Right lobe of liver (tissue), 6 donors: ENCODE results near the gene ITPK1. TPM values are rescaled to one million over a fixed set of nuclear protein-coding genes. Genes with fewer than 3 reads are reported as not detected.
A peak's percentile ranks its signal among the peaks of the same experiment; 100 is the strongest.

ENCODE experiments used
- ATAC-seq, 4 donors: fragments of 200-7000 bp; cut with Tn5 transposase; one replicate each; pipeline ENCODE4 v1.9.1; 2020; ENCODE audit warnings: mild to moderate bottlenecking in 4 of 4, moderate library complexity in 4 of 4
- DNase-seq, 3 donors: peaks; one replicate each; pipeline ENCODE4 v3.0.0-alpha.2; 2020
- H3K27ac ChIP-seq, 3 donors: fragments of 200-600 bp; one replicate each; pipeline ENCODE4 v1.8.0; 2022
- H3K27me3 ChIP-seq, 2 donors: fragments of 200-600 bp; one replicate each; pipeline ENCODE4 v1.8.0; 2022
- H3K36me3 ChIP-seq, 4 donors: fragments of 200-600 bp; sonication (generic) in 1 of 4; one replicate each; pipeline versions ENCODE4 v1.5.1 to v1.8.0; 2017 to 2022; ENCODE audit warnings: control low read depth in 1 of 4
- H3K4me1 ChIP-seq, 4 donors: fragments of 200-600 bp; sonication (generic) in 1 of 4; one replicate each; pipeline versions ENCODE4 v1.5.1 to v1.8.0; 2017 to 2022; ENCODE audit warnings: control low read depth in 1 of 4
- H3K4me3 ChIP-seq, 3 donors: fragments of 200-600 bp; one replicate each; pipeline ENCODE4 v1.8.0; 2022
- H3K9me3 ChIP-seq, 4 donors: fragments of 200-600 bp; sonication (generic) in 1 of 4; one replicate each; pipeline versions ENCODE4 v1.5.1 to v1.8.0; 2017 to 2022; ENCODE audit warnings: control low read depth in 1 of 4
- CTCF ChIP-seq, 4 donors: fragments of 200-600 bp in 3 of 4; fragments of 450-650 bp in 1 of 4; IDR thresholded peaks; one replicate each; pipeline versions ENCODE4 v1.5.1 to v1.8.0; 2016 to 2022; ENCODE audit warnings: antibody characterized with exemption in 4 of 4, mild to moderate bottlenecking in 2 of 4
- POLR2A ChIP-seq: fragments of 450-650 bp; IDR thresholded peaks from one replicate; pipeline ENCODE4 v1.6.1; 2017; ENCODE audit warnings: antibody characterized with exemption, mild to moderate bottlenecking
- WGBS: methylation state at CpG from one replicate; pipeline ENCODE4 v1.1.6; 2018; ENCODE audit warnings: low coverage, low lambda C conversion rate; ENCODE audit not compliant: insufficient coverage; ENCODE audit errors: missing lambda C conversion rate; 5-methylcytosine and 5-hydroxymethylcytosine counted together
- intact Hi-C, 2 donors: fragments of 100-400 bp; cut with DNase I; formaldehyde crosslinking; loops; one replicate each; pipeline versions ENCODE4 v1.11.2 to v1.14.1; 2022
- total RNA-seq, 6 experiments: library from RNA; depleted of rRNA in 2 of 6; stranded (reverse); fragments of >200 nt in 2 of 6; fragmentation: NEBNext Ultra II Directional in 3 of 6; extraction: Animal tissue kit (Norgen Biotek cat#: 25700) in 3 of 6; gene quantifications; one replicate each; pipeline versions ENCODE4 v1.1.0 to v1.2.4, GENCODE V29; 2016 to 2023
- donor health status: DM: no; HTN: yes; CAD: no.
- donor health status: DM: no; HTN: no; CAD: no.
- donor health status: DM: no; HTN: no; CAD: no.
- donor health status: DM: no; HTN: yes; CAD: no.
- donor health status: DM: no; HTN: yes; CAD: no.

The ITPK1 gene
- total RNA-seq, 6 experiments from 2014 or later, result 28.4 to 61.0 (median 40.0) TPM

- H3K27me3 ChIP-seq, result no peaks in the 10 kb centered on the region
- H3K36me3 ChIP-seq, result no peaks in the 10 kb centered on the region
- DNase-seq (peak in 1 of 3 donors; percentile 63), ATAC-seq (peak in 1 of 4 donors; percentile 4)
- H3K9me3 ChIP-seq, result peaks cover 0 to 2% (median 0%) of the 10 kb centered on the region in 4 donors
- TF ChIP-seq CTCF (IDR thresholded peaks at IDR 0.05) (no peak), POLR2A (no peak)
- H3K27ac ChIP-seq, result peak overlapping the region in 2 of 3 donors; percentile 46 to 79
- H3K4me3 ChIP-seq, result no peak overlapping the region
- WGBS, result 80% methylated on average over 1 of the region's 17 CpGs
- intact Hi-C loops, result no loop called here
- peaks cover 0 to 25% (median 10%) of the 10 kb centered on the region in 4 donors for H3K4me1 ChIP-seq
Measured at GRCh38 chr14:92974541-92975345, 141.0 kb downstream of the ITPK1 start.

GRCh38 chr14:92973798-92974372 lies 141.8 kb downstream of the ITPK1 start:
- peaks cover 0 to 2% (median 0%) of the 10 kb centered on the region in 4 donors for H3K9me3 ChIP-seq
- peak overlapping the region; percentile 63 to 79 (median 69) for H3K27ac ChIP-seq
- WGBS, result 47% methylated on average over 5 of the region's 9 CpGs
- DNase-seq, result no peak
- no peak overlapping the region for H3K4me3 ChIP-seq
- intact Hi-C loops, result no loop called here
- H3K27me3 ChIP-seq, result no peaks in the 10 kb centered on the region
- H3K36me3 ChIP-seq, result no peaks in the 10 kb centered on the region
- peak; percentile 14 to 59 (median 28) for ATAC-seq
- H3K4me1 ChIP-seq, result peaks cover 0 to 30% (median 10%) of the 10 kb centered on the region in 4 donors
- no peak for TF ChIP-seq CTCF (IDR thresholded peaks at IDR 0.05)
- TF ChIP-seq POLR2A, result no peak

- no peaks in the 10 kb centered on the region for H3K27me3 ChIP-seq
- peak; percentile 83 to 85 (median 84) for ATAC-seq
- TF ChIP-seq POLR2A, result no peak
- TF ChIP-seq CTCF (IDR thresholded peaks at IDR 0.05), result peak; percentile 71 to 97 (median 88)
- peak; percentile 83 to 91 (median 90) for DNase-seq
- intact Hi-C loops, result no loop called here
- peaks cover 0 to 30% (median 10%) of the 10 kb centered on the region in 4 donors for H3K4me1 ChIP-seq
- no peak overlapping the region for H3K4me3 ChIP-seq
- H3K36me3 ChIP-seq, result no peaks in the 10 kb centered on the region
- H3K27ac ChIP-seq, result peak overlapping the region; percentile 63 to 79 (median 69)
- 21% methylated on average over 4 of the region's 12 CpGs for WGBS
- peaks cover 0 to under 1% (median 0%) of the 10 kb centered on the region in 4 donors for H3K9me3 ChIP-seq
Measured at GRCh38 chr14:92973261-92973797, 142.4 kb downstream of the ITPK1 start.

GRCh38 chr14:92971601-92972180 lies 144.0 kb downstream of the ITPK1 start:
- no peaks in the 10 kb centered on the region for H3K36me3 ChIP-seq

More at GRCh38 chr14:92971601-92972180, 144.0 kb downstream of the ITPK1 start:
- DNase-seq (peak in 1 of 3 donors; percentile 37), ATAC-seq (no peak)
- Histone ChIP-seq H3K27me3 (no peaks in the 10 kb centered on the region), H3K4me1 (peaks cover 0 to 30% (median 10%) of the 10 kb centered on the region in 4 donors), H3K9me3 (no peaks in the 10 kb centered on the region), H3K4me3 (no peak overlapping the region), H3K27ac (no peak overlapping the region)
- intact Hi-C loops, result no loop called here
- no peak for TF ChIP-seq CTCF (IDR thresholded peaks at IDR 0.05)
- no peak for TF ChIP-seq POLR2A
- WGBS, result 97% methylated on average over 8 of the region's 16 CpGs
